GM21717 (cell line): ENCODE measurements around the gene MTFMT.
"Not testable (repeated sequence)": the region's sequence is repeated elsewhere in the genome, so short reads cannot be mapped to it uniquely, and the experiment has no call there.

Experiments
- ATAC-seq: cut with Tn5 transposase; IDR thresholded peaks from one replicate; pipeline ENCODE4 v1.9.1; 2021; ENCODE audit warnings: mild to moderate bottlenecking, moderate library complexity; ENCODE audit not compliant: unreplicated experiment

Gene MTFMT

GRCh38 chr15:65040461-65040860, 11.0 kb upstream of the MTFMT start:
- no peak for ATAC-seq

GRCh38 chr15:65038836-65039235, 9.4 kb upstream of the MTFMT start:
- no peak for ATAC-seq

DNA sequence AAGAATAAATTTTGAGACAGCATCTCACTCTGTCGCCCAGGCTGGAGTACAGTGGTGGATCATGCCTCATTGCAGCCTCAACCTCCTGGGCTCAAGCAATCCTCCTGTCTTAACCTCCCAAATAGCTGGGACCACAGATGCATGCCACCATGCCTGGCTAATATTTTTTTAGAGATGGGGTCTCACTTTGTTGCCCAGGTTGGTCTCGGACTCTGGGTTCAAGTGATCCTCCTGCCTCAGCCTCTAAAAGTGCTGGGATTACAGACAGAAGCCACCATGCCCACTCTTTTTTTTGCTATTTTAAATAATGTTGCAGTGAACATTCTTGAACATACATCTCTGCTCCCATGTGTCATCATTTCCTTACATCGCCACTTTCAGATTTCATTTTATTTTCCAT, 9.0 kb upstream of the MTFMT start:
- no peak for ATAC-seq

- no peak for ATAC-seq
Observed at GRCh38 chr15:65037309-65037708, 7.9 kb upstream of the MTFMT start.

- no peak for ATAC-seq
Observed at GRCh38 chr15:65034719-65035118, 5.3 kb upstream of the MTFMT start.

GRCh38 chr15:65033659-65034269, 4.3 kb upstream of the MTFMT start:
- no peak for ATAC-seq

DNA sequence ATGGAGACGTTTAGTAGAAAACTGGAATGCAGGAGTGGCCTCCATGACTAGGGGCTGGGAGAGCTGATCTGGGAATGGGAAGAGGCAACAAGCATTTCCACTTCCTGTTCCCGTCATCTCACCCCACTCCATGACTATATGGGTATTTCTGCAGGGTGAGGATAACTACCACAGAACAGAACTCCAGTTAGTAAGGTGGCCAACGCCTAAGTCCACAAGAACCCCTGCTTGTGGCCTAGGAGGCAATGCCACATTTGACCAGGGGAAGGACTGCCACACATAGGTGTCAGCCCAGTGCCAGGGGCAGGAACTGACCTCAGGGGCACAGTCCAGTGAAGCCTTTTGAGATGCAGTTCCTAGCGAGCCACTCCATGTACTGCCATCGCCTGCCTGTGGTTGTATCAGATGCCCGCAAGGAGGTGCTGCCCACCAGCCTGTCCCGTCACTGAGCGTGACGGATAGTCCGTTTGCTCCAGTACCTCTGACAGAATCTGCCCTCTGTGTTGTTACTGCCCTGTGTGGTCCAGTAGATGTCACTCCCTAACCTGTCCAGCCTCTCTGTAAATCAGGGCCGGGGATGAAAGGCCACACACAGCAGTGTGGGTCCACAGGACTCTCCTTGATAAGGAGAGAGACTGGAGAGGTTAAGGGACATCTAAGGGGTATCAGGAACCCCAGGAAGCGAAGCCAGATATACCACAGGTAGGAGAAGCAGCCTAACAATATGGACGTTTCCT, 3.5 kb upstream of the MTFMT start:
- ATAC-seq = no peak

DNA sequence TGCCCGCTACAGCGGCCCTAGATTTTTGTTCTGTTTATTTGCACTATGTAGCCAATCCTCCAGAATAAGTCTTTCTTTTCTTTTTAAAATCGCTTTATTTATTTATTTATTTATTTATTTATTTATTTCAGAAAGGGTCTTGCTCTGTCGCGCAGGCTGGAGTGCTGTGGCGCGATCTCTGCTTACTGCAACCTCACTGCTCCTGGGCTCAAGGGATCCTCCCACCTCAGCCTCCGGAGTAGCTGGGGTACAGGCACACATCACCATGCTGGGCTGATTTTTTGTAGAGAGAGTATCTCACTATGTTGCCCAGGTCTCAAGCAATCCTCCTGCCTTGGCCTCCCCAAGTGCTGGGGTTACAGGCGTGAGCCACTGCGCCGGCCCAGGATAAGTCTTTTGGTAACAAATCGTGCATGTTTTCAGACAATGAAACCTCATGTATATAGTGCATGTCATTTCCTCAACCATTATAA, 333 bp upstream of the MTFMT start:
- no peak for ATAC-seq

DNA sequence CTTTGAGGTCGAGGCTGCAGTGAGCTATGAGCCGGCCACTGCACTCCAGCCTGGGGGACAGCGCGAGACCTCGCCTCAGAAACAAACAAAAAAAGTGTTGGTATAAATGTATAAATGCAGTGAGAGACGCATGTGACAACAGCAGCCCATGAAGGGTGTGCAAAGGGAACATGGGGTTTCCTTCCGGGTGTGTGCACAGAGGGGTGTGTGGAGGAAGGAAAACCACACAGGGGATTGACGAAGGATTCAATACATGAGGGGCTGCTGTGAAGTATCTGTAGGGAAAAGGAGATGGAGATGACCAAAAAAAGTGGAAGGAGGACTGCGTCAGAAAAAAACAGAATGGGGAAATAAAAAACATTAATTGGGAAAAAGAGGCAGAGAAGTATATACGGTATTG, 1.1 kb downstream of the MTFMT start:
- no peak for ATAC-seq

- ATAC-seq = no peak
Observed at GRCh38 chr15:65027593-65027992, 1.8 kb downstream of the MTFMT start.

DNA sequence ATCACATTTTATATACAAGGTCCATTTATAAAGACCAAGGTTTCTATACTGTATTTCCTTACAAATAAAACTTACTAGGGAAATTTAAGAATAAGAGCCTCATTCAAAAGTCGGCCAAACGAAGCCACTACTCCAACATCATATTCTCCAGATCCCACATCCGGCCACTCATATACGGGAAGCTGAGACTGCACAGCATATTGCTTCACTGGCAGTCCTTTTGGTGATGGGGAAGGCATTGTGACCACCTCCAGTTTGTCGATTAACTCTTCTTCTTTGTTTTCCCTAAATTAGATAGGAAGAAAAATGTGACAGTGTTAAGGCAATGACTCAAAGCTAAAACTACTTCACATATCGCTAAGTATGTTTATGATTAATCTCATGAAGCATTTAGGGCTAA, 2.7 kb downstream of the MTFMT start:
- no peak for ATAC-seq

- no peak for ATAC-seq
Observed at GRCh38 chr15:65021488-65021887, 8.0 kb downstream of the MTFMT start.

DNA sequence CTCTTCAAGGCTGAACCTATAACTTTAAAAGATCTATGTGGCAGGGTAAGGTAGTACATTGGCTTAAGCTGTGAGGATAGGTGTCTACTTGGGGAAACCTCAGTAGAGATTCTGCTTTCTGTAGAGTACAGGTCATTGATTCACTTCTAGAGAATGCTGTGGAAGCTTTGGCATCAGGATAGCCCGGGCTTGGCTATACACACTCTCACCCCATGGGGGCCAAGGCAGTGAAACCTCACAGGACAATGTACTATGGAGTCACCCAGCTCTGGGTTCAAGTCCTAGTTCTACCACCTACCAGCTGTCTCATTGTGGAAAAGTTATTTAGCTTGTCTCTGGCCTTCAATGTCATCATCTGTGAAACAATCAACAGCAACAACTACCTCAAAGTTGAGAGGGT, 9.0 kb downstream of the MTFMT start:
- no peak for ATAC-seq

GRCh38 chr15:65011198-65011597, 18.2 kb downstream of the MTFMT start:
- not testable (repeated sequence) for ATAC-seq

GRCh38 chr15:65008983-65009382, 20.5 kb downstream of the MTFMT start:
- no peak for ATAC-seq

DNA sequence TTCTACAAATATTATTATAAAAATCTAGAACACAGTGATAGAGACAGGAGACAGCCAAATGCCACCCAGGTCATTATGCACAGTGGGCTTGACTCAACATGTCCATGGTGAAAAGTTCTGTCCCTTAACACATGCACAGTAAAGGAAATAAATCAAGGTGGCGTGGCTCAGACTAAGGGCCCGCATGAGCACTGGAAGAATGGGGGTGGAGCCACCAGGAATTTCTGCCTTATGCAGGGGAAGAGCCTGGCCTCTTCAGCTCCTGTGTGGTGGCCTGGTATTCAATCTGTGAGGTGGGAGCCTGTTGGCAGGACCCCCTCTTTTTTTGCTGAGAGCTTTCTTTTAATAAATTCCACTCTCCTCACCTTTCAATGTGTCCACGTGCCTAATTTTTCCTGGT, 22.6 kb downstream of the MTFMT start:
- no peak for ATAC-seq

DNA sequence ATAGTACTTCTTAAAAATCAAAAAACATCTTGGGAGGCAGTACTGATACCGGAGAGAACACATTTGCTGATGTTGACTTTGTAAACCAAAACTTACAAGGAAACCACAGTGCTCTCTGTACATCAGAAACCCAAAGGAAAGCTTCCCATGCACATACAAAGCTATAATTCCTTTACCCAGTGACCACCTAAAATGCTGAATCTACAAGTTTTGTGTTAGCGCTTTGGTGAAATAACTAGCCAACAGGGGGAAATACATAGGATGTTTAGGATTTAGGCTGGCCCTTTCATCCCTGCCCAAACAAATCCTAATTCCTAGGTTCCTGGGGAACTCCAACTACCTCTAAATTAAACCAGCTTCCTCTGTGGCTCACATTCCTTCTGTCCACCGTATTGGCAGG, 24.4 kb downstream of the MTFMT start:
- ATAC-seq = no peak

- no peak for ATAC-seq
Observed at GRCh38 chr15:64997745-64998375, 31.6 kb downstream of the MTFMT start.

DNA sequence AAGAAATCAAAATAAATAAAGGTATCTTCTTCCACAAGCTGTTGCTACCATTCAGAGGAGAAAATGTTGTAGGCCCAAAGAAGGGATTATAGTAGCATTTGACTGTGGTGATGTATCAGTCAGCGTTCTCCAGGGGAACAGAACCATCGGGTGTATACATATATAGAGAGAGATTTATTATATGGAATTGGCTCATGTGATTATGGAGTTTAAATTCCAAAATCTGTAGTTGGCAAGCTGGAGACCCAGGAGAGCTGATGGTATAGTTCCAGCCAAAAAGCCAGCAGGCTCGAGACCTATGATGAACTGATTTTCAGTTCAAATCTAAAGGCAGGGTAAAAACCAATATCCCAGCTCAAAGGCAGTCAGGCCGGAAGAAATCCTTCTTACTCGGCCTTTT, 32.4 kb downstream of the MTFMT start:
- no peak for ATAC-seq

DNA sequence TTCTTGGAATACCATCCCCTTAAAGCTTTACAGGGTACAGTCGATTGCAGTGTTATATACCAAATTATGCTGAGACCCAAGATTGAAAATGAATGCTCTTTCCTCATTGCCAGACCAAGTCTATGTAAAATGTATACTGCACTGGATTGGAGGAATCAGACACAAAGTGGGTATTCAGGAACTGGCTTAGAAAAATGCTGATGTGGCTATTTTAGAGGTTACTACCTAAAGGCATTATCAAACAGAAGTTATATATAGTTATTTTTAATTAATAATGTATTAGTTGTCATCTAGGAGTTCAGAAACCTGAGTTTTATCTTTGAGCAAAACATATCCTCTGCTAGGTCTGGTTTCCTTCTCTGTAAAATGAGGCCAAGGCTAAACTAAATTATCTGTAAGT, 36.1 kb downstream of the MTFMT start:
- no peak for ATAC-seq

DNA sequence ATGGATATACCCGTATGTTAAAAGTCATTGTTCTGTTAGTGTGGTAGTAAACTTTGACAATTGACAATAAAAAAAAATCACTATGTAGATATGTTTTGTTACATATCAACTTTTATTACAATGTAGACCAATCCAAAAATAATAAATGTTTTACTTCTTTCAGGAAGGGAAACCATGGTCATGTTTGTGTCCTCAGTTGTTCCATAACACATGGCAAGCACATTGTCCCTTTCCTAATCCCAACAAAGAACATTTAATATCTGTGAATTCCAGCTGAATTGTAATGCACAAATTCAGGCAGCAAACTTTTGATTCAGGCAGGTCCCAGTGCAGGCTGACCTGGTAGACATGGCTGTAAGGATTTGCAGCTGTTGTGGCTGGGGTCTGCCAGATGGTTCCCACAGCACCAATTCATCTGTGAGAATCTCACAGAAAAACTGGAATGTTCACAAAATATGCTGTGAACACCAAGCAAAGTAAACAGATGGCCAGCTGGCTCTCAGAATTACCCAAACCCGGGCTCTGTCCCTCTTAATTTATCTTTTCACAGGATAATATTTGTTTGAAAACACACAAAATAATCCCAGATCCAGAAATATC, 37.8 kb downstream of the MTFMT start:
- ATAC-seq = no peak

GRCh38 chr15:64990168-64990470, 39.3 kb downstream of the MTFMT start:
- no peak for ATAC-seq
